HG02588 (cell line): Measurements from ENCODE around the gene NUDT3.
A peak's percentile ranks its signal among the peaks of the same experiment; 100 is the strongest.

Source experiments
- ATAC-seq: cut with Tn5 transposase; IDR thresholded peaks from one replicate; pipeline ENCODE4 v1.9.1; 2021; ENCODE audit warnings: mild to moderate bottlenecking, moderate library complexity; ENCODE audit not compliant: unreplicated experiment

The NUDT3 gene

DNA sequence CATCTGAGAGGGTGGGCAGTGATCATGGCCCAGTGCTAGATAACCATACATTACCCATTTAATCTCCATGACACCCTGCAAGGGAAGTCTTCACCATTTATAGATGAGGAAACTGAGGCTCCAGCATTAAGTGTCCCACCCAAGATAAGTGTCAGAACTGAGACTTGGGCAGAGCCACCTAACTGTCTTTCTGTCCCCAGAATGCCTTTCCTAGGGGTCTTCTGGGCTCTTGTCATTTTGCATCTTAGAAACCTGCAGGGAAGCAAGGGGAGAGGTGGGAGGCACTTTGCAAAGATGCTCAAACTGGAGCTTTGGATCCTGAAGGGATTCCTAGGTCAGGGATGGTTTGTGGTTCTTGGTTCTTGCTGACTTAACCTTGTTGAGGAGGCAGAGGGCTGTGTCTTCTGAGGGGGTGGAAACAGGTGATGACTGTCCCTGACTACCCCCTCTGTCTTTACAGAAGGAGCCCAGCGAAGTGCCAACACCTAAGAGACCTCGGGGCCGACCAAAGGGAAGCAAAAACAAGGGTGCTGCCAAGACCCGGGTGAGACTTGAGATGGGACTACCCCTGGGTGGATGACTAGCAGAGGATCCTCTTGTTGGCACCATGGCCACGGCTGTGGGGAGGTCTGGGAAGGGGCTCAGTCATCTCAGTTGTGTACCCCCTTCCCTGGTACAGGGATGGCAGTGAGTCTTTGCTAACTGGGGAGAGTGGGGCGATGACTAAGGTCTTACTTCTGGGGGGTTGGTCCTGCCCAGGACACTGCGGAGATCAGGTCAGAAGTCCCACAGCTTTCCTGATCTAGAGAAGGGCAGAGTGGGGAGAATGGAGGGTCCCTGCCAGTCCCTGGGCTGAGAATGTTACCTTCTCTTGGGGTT is 150.0 kb downstream of the NUDT3 start:
- ATAC-seq: no peak

GRCh38 chr6:34241351-34242215 is 150.9 kb downstream of the NUDT3 start:
- no peak for ATAC-seq

DNA sequence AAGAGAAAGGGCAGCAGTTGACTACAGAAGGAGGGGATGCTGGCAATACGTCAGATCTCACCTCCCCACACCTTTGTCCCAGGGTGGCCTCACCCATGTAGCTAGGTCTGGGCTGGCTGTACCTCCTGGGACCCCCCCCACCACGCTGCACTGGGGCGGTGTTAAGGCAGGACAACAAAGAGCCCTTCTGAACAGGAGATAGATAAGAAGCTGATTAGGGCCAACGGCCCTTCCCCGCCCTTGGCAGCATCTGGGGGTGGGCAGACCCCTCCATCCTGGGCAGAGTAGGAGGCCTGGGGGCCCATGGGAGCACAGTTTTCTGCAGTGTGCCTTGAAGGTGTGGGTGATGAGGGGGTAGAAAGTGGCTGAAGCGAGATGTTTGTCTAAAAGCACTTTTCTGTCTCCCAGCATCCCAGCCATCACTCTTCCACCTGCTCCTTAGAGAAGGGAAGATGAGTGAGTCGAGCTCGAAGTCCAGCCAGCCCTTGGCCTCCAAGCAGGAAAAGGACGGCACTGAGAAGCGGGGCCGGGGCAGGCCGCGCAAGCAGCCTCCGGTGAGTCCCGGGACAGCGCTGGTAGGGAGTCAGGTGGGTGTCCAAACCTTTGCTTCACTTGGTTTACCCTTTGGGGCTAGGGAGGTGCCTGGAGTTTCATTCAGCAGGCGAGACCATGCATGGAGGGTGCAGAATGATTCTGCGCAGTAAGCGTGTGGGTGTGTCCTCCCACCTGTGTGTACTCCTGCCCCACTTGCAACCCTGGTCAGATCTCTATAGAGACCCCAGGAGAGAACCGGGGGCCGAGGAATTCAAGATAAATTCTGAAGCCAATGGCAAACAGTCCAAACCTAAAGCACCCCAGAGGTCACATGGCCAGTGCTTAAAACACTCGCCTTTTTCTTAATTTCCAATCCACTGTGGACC is 151.9 kb downstream of the NUDT3 start:
- no peak for ATAC-seq

DNA sequence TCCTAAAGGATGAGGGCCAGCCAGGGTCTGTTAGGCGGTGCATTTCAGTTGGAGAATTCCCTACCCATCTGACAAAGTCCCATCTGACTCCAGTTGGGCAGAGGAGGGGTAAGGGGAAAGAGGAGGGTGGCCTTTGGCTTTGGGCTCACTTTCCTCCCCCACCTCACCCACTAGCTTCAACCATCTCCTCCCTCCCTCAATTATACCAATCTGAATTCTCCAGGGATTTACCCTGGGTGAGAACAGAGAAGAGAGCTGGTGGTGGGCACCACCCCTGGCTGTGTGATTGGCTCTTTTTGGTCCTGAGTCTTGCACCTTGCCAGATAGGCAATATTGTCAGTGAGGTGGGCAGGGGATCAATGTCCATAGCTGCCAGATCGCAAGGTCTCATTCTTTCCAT is 152.6 kb downstream of the NUDT3 start:
- ATAC-seq: no peak

DNA sequence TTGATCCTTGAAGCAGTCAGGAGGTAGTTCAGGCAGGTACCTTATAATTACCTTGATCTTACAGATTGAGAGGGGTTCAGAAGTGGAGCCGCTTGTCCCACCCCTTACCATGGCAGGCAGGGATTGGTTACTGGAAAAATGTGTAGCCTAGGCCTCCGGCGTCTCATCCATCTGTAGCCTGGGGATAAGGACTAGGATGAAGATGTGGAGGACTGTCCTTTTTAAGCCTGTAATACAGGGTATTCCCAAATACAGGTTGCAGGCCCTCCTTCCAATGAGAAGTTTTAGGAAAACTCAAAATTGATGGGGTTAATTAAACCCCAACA is 153.0 kb downstream of the NUDT3 start:
- ATAC-seq: no peak

GRCh38 chr6:34238585-34239499 is 153.6 kb downstream of the NUDT3 start:
- ATAC-seq: no peak

DNA sequence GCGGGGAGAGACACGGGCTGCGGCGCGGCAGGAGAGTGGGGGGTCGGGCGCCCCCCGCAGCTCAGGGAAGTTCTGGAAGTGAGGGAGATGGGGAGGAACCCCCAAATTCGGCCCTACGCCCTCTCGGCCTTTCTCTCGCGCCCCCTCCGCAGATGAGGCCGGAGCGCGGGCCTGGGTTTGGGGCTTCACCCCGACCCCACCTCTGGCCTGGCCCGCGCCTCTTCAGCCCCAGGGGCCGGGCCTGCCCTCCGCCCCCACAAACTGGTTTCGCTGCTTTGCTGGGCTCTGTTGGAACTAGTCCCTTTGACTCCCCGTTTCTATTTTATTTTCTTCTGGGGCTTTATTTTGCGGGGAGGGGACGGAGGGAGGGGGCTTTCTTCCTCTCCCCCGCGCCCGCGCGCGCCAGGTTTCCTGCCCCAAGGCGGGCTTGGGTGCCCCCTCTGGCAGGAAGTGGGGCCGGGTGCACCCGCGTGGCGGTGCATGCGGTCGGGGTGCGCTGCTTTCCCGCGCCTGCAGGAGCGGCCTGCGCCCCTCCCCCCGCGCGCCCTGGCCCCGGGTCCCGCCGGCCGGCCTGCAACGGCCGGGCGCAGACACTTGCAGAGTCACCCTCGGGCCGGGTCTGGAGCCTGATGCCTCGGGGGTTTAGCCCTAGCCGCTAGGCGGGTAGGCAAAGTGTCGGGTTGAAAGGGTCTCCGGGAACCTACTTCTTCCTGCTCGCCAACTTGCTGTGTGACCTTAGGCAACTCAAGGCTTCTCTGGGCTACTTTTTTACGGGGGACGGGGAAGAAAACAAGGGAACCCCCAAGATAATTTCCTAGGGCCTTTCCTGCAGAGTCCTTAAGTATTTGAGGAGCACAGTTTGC is 154.5 kb downstream of the NUDT3 start:
- peak; percentile 1 for ATAC-seq

GRCh38 chr6:34237316-34237721 is 155.2 kb downstream of the NUDT3 start:
- ATAC-seq: peak; percentile 14

DNA sequence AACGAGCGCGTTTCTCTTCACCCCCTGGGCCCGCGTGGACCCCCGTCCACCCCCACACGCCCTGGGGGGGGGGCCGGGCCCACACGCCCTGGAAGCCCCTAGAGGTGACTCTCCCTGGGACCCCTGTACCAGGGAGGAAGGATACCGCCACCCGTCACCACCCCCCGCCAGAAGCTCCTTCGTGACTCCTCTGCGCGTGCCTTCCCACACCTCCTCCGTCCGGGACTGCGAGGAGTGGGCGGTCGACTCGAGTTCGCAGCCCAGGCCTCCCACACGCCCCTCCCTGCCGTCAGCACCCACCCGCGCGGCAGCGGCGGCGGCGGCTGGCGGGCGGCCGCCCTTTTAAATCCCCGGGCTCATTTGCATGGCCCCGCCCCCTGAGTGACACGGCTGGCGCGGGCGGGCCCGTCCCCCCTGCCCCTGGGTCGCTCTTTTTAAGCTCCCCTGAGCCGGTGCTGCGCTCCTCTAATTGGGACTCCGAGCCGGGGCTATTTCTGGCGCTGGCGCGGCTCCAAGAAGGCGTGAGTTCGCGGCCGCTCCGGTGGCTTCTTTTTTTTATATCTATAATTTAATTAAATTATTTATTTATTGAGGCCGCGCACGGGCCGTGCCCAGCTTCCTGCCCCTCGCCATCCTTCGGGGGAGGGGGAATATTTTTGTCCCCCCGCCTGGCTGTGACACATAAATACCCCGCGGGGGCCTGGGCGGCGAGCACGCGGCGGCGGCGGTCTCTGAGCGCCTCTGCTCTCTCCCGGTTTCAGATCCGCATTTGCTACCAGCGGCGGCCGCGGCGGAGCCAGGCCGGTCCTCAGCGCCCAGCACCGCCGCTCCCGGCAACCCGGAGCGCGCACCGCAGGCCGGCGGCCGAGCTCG is 155.8 kb downstream of the NUDT3 start, which contains the start of gene HMGA1:
HMGA1 (plus strand) TSS at position 431 of the 873 bp plus-strand sequence. CDS start 3,908 bp downstream, outside the sequence.
- ATAC-seq: peak; percentile 52

- peak; percentile 9 for ATAC-seq
These were observed 156.4 kb downstream of the NUDT3 start for GRCh38 chr6:34236131-34236442.

GRCh38 chr6:34235307-34236130 is 156.9 kb downstream of the NUDT3 start:
- ATAC-seq: no peak

GRCh38 chr6:34234667-34235306 is 157.7 kb downstream of the NUDT3 start:
- ATAC-seq: no peak

GRCh38 chr6:34233867-34234266 is 158.6 kb downstream of the NUDT3 start:
- no peak for ATAC-seq

- no peak for ATAC-seq
These were observed 159.6 kb downstream of the NUDT3 start for GRCh38 chr6:34232901-34233300.

DNA sequence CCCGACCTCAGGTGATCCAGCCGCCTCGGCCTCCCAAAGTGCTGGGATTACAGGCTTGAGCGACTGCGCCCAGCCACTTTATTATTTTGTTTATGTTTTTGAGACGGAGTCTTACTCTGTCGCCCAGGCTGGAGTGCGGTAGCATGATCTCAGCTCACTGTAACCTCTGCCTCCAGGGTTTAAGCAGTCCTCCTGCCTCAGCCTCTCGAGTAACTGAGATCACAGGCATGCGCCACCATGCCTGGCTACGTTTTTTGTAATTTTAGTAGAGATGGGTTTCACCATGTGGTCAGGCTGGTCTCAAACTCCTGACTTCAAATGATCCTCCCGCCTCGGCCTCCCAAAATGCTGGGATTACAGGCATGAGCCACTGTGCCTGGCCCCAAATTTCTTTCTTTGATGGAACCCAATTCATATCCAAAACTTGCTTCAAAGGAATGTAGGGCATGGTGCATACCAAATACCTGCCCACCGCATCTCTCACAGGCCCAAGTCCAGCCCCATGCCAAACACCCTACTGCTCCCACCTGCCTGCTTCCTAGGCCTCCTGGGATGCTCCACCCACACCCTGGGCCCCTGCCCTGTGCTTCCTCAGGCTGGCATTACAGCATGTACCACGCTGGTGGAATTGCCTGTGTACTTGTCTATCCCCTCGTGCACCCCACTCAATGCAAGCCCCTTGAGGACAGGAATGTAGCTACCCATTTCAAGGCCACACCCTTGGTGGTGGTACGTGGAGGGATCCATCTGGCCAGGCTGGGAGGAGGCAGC is 160.7 kb downstream of the NUDT3 start:
- ATAC-seq: no peak
